Activated CD4-positive, alpha-beta T cell treated with anti-CD3 and anti-CD28 coated beads for 48 hours (primary cell): Measurements from ENCODE around the gene SYCP2L.

Experiments used
- DNase-seq: peaks from one replicate; pipeline ENCODE4 v3.0.0-alpha.2; 2020

SYCP2L gene

GRCh38 chr6:11011787-11012234 is 125.0 kb downstream of the SYCP2L start:
- no peak for DNase-seq

GRCh38 chr6:11012295-11012754 is 125.5 kb downstream of the SYCP2L start:
- no peak for DNase-seq

GRCh38 chr6:11012976-11013720 is 126.3 kb downstream of the SYCP2L start:
- DNase-seq = no peak

- no peak for DNase-seq
Observed at GRCh38 chr6:11013721-11014070, 126.8 kb downstream of the SYCP2L start.

GRCh38 chr6:11015102-11015501 is 128.2 kb downstream of the SYCP2L start:
- no peak for DNase-seq

GRCh38 chr6:11016452-11016851 is 129.6 kb downstream of the SYCP2L start:
- no peak for DNase-seq

GRCh38 chr6:11017090-11017489 is 130.2 kb downstream of the SYCP2L start:
- DNase-seq = no peak

- DNase-seq = no peak
Observed at GRCh38 chr6:11018225-11018624, 131.4 kb downstream of the SYCP2L start.

- DNase-seq = no peak
Observed at GRCh38 chr6:11021003-11021402, 134.2 kb downstream of the SYCP2L start.

GRCh38 chr6:11021714-11022113 is 134.9 kb downstream of the SYCP2L start:
- DNase-seq = no peak

GRCh38 chr6:11023032-11023431 is 136.2 kb downstream of the SYCP2L start:
- no peak for DNase-seq
